HG03039 (cell line): ENCODE measurements around the gene PARD3B.

ENCODE experiments used
- ATAC-seq: cut with Tn5 transposase; IDR thresholded peaks from one replicate; pipeline ENCODE4 v1.9.1; 2021; ENCODE audit warnings: mild to moderate bottlenecking, moderate library complexity; ENCODE audit not compliant: unreplicated experiment

Gene PARD3B

GRCh38 chr2:205089958-205090357 is 544.7 kb downstream of the PARD3B start:
- ATAC-seq = no peak

GRCh38 chr2:205091411-205091810 is 546.1 kb downstream of the PARD3B start:
- no peak for ATAC-seq

- no peak for ATAC-seq
Observed at GRCh38 chr2:205094031-205094430, 548.8 kb downstream of the PARD3B start.

- ATAC-seq = no peak
Observed at GRCh38 chr2:205103699-205104098, 558.4 kb downstream of the PARD3B start.

GRCh38 chr2:205107810-205108209 is 562.5 kb downstream of the PARD3B start:
- ATAC-seq = no peak

GRCh38 chr2:205115511-205115910 is 570.2 kb downstream of the PARD3B start:
- ATAC-seq = no peak

- no peak for ATAC-seq
Observed at GRCh38 chr2:205117125-205117524, 571.9 kb downstream of the PARD3B start.

GRCh38 chr2:205119136-205119535 is 573.9 kb downstream of the PARD3B start:
- no peak for ATAC-seq

- ATAC-seq = no peak
Observed at GRCh38 chr2:205128726-205129125, 583.5 kb downstream of the PARD3B start.

- no peak for ATAC-seq
Observed at GRCh38 chr2:205129531-205129930, 584.3 kb downstream of the PARD3B start.

- ATAC-seq = no peak
Observed at GRCh38 chr2:205130111-205130829, 585.0 kb downstream of the PARD3B start.

- ATAC-seq = no peak
Observed at GRCh38 chr2:205133544-205133943, 588.3 kb downstream of the PARD3B start.

GRCh38 chr2:205138735-205139134 is 593.5 kb downstream of the PARD3B start:
- ATAC-seq = no peak

GRCh38 chr2:205139822-205140463 is 594.7 kb downstream of the PARD3B start:
- ATAC-seq = no peak

- no peak for ATAC-seq
Observed at GRCh38 chr2:205141381-205141780, 596.1 kb downstream of the PARD3B start.

GRCh38 chr2:205145888-205146287 is 600.6 kb downstream of the PARD3B start:
- no peak for ATAC-seq

GRCh38 chr2:205148755-205149154 is 603.5 kb downstream of the PARD3B start:
- no peak for ATAC-seq

GRCh38 chr2:205156457-205156856 is 611.2 kb downstream of the PARD3B start:
- no peak for ATAC-seq

GRCh38 chr2:205158404-205158803 is 613.1 kb downstream of the PARD3B start:
- ATAC-seq = no peak

- ATAC-seq = no peak
Observed at GRCh38 chr2:205161156-205161839, 616.0 kb downstream of the PARD3B start.

GRCh38 chr2:205166745-205167144 is 621.5 kb downstream of the PARD3B start:
- ATAC-seq = no peak

GRCh38 chr2:205169012-205169411 is 623.7 kb downstream of the PARD3B start:
- no peak for ATAC-seq
